ENCODE data around the gene TNRC6C. TPM values are rescaled to one million over a fixed set of nuclear protein-coding genes. Genes with fewer than 3 reads are reported as not detected.

TNRC6C gene
- total RNA-seq, 1 donor from 2014 or later, result 27.0 TPM

- Mint-ChIP-seq H3K9me3 (peaks cover 7% of the 10 kb centered on the region), H3K27me3 (ENCODE audit: low read depth) (peaks cover 22% of the 10 kb centered on the region), H3K36me3 (no peaks in the 10 kb centered on the region), H3K4me3 (no peak overlapping the region), H3K4me1 (no peaks in the 10 kb centered on the region), H3K27ac (no peak overlapping the region)
- no peak for DNase-seq (ENCODE audit: low spot score in 2 of 2, unreplicated experiment in 2 of 2)
- no peak for TF ChIP-seq CTCF (IDR thresholded peaks at IDR 0.05; ENCODE audit: unreplicated experiment)
Observed at GRCh38 chr17:77944390-77945222, 13.9 kb upstream of the TNRC6C start.

GRCh38 chr17:77946900-77947645 is 11.4 kb upstream of the TNRC6C start:
- TF ChIP-seq CTCF (IDR thresholded peaks at IDR 0.05; ENCODE audit: unreplicated experiment), result no peak
- DNase-seq (ENCODE audit: low spot score in 2 of 2, unreplicated experiment in 2 of 2), result no peak
- Mint-ChIP-seq H3K9me3 (peaks cover 7% of the 10 kb centered on the region), H3K4me1 (peaks cover 3% of the 10 kb centered on the region), H3K27ac (no peak overlapping the region), H3K36me3 (no peaks in the 10 kb centered on the region), H3K27me3 (ENCODE audit: low read depth) (peaks cover 36% of the 10 kb centered on the region), H3K4me3 (no peak overlapping the region)

DNA sequence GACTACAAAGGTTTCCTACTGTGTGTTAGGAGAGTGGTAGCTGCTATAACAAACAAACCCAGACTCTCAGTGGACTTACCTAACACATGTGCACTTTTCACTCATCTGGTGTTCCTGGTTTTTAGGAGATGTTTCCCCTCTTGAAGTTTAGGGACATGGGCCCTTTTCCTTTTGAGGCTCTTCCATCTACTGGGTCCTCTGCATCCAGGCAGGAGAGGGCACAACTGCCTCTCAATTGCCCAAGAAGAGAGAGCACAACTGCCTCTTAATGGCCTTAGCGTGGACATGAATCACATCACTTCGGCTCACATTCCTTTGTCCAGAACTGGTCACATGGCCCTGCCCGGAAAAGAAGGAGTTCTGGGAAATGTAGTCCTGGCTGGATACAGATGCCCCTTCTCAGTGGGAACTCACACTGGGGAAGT is 9.8 kb upstream of the TNRC6C start:
- Mint-ChIP-seq H3K9me3 (peaks cover 7% of the 10 kb centered on the region), H3K4me3 (no peak overlapping the region), H3K27ac (no peak overlapping the region), H3K27me3 (ENCODE audit: low read depth) (peaks cover 48% of the 10 kb centered on the region), H3K4me1 (peaks cover 3% of the 10 kb centered on the region), H3K36me3 (no peaks in the 10 kb centered on the region)
- no peak for TF ChIP-seq CTCF (IDR thresholded peaks at IDR 0.05; ENCODE audit: unreplicated experiment)
- DNase-seq (ENCODE audit: low spot score in 2 of 2, unreplicated experiment in 2 of 2), result no peak

DNA sequence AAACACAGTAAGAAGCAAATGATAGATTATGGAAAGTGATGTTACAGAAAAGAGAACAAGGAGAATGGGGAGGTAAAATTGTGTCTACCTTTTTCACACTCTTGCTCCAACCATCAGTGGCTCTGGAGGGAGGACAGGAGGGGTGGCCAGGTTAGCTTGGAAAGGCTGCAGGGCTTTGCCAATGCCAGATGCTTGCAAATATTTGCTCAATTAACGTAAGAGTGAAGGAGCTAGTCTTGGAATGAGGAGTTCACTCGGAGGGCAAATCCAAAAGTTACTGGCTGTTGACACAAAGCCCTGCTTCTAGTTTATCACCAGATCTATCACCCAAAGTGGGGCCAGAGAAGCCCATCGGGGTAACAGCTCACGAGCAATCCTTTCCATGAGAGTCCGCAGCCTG is 7.4 kb upstream of the TNRC6C start:
- Mint-ChIP-seq H3K9me3 (peaks cover 7% of the 10 kb centered on the region), H3K27me3 (ENCODE audit: low read depth) (peaks cover 61% of the 10 kb centered on the region), H3K36me3 (no peaks in the 10 kb centered on the region), H3K27ac (no peak overlapping the region), H3K4me1 (peaks cover 3% of the 10 kb centered on the region), H3K4me3 (no peak overlapping the region)
- DNase-seq (ENCODE audit: low spot score in 2 of 2, unreplicated experiment in 2 of 2), result no peak
- TF ChIP-seq CTCF (IDR thresholded peaks at IDR 0.05; ENCODE audit: unreplicated experiment), result no peak

DNA sequence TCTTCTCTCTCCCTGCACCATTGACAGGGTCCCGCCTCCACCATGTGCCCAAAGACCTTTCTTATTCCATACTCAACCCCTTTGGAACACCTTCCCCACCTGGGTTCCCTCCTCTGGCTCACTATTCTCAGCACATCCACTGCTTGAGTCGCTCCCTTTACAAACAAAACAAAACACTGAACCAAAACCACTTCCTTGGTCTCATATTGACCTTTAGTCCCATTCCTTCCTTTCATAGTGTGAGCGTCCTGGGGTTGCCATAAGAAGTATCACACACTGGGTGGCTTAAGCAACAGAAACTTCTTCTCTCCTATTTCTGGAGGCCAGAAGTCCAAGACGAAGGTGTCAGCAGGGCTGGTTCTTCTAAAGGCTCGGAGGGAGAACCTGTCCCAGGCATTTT is 6.1 kb upstream of the TNRC6C start:
- Mint-ChIP-seq H3K4me1 (peaks cover 7% of the 10 kb centered on the region), H3K4me3 (no peak overlapping the region), H3K27me3 (ENCODE audit: low read depth) (peaks cover 74% of the 10 kb centered on the region), H3K9me3 (peaks cover 7% of the 10 kb centered on the region), H3K27ac (no peak overlapping the region), H3K36me3 (no peaks in the 10 kb centered on the region)
- no peak for TF ChIP-seq CTCF (IDR thresholded peaks at IDR 0.05; ENCODE audit: unreplicated experiment)
- no peak for DNase-seq (ENCODE audit: low spot score in 2 of 2, unreplicated experiment in 2 of 2)
